H9 (cell line): ENCODE measurements around the gene PRRC2B. TPM values are rescaled to one million over a fixed set of nuclear protein-coding genes. Genes with fewer than 3 reads are reported as not detected.

Experiments
- DNase-seq: peaks from one replicate; pipeline ENCODE4 v3.0.0-alpha.2; 2017
- H2AFZ ChIP-seq: one replicate; pipeline ENCODE4 v1.6.1; 2013; ENCODE audit warnings: mild to moderate bottlenecking, low read length, control low read depth, moderate library complexity
- H2AK5ac ChIP-seq: 2 replicates; pipeline ENCODE4 v1.6.1; 2013; ENCODE audit warnings: low read length, control low read depth, mixed read lengths; ENCODE audit not compliant: insufficient read length
- H2BK120ac ChIP-seq: one replicate; pipeline ENCODE4 v1.6.1; 2013; ENCODE audit warnings: low read depth, mild to moderate bottlenecking, low read length, control low read depth, inconsistent platforms; ENCODE audit not compliant: poor library complexity, severe bottlenecking
- H2BK12ac ChIP-seq: 2 replicates; pipeline ENCODE4 v1.6.1; 2013; ENCODE audit warnings: low read length, control low read depth, mixed read lengths, low read depth; ENCODE audit not compliant: insufficient read length
- H2BK15ac ChIP-seq: 2 replicates; pipeline ENCODE4 v1.6.1; 2013; ENCODE audit warnings: low read depth, low read length, control low read depth
- H2BK20ac ChIP-seq: one replicate; pipeline ENCODE4 v1.6.1; 2013; ENCODE audit warnings: low read depth, mild to moderate bottlenecking, low read length, control low read depth, inconsistent platforms; ENCODE audit not compliant: poor library complexity, severe bottlenecking
- H2BK5ac ChIP-seq: 2 replicates; pipeline ENCODE4 v1.6.1; 2013; ENCODE audit warnings: low read length, control low read depth, mixed read lengths; ENCODE audit not compliant: insufficient read length
- H3K14ac ChIP-seq: 2 replicates; pipeline ENCODE4 v1.6.1; 2013; ENCODE audit warnings: low read length, control low read depth; ENCODE audit not compliant: insufficient read depth
- H3K18ac ChIP-seq: 2 replicates; pipeline ENCODE4 v1.6.1; 2013; ENCODE audit warnings: low read depth, mild to moderate bottlenecking, mixed read lengths, low read length, control low read depth; ENCODE audit not compliant: insufficient read length
- H3K23ac ChIP-seq: 2 replicates; pipeline ENCODE4 v1.6.1; 2013; ENCODE audit warnings: low read length, control low read depth, mixed read lengths, low read depth; ENCODE audit not compliant: insufficient read length
- H3K23me2 ChIP-seq: 2 replicates; pipeline ENCODE4 v1.6.1; 2013; ENCODE audit warnings: low read depth, mild to moderate bottlenecking, mixed read lengths, low read length, control low read depth; ENCODE audit not compliant: insufficient read length, poor library complexity, severe bottlenecking
- H3K27ac ChIP-seq: 2 replicates; pipeline ENCODE4 v1.5.1; 2013; ENCODE audit warnings: low read length, control low read depth, mixed read lengths, low read depth; ENCODE audit not compliant: insufficient read length
- H3K27me3 ChIP-seq: 2 replicates; pipeline ENCODE4 v1.6.1; 2013; ENCODE audit warnings: low read length, control low read depth, inconsistent platforms; ENCODE audit not compliant: insufficient read depth
- H3K4ac ChIP-seq: 2 replicates; pipeline ENCODE4 v1.6.1; 2013; ENCODE audit warnings: low read depth, mild to moderate bottlenecking, control low read depth, inconsistent platforms, low read length, moderate library complexity
- H3K4me1 ChIP-seq: 2 replicates; pipeline ENCODE4 v1.6.1; 2013; ENCODE audit warnings: low read length, control low read depth, inconsistent platforms; ENCODE audit not compliant: insufficient read depth
- H3K4me2 ChIP-seq: 2 replicates; pipeline ENCODE4 v1.6.1; 2013; ENCODE audit warnings: low read length, control low read depth, mixed read lengths; ENCODE audit not compliant: insufficient read length, insufficient read depth
- H3K56ac ChIP-seq: 2 replicates; pipeline ENCODE4 v1.6.1; 2013; ENCODE audit warnings: low read depth, mild to moderate bottlenecking, mixed read lengths, low read length, control low read depth; ENCODE audit not compliant: insufficient read length
- H3K79me1 ChIP-seq: 2 replicates; pipeline ENCODE4 v1.6.1; 2013; ENCODE audit warnings: low read depth, mild to moderate bottlenecking, moderate library complexity, low read length, control low read depth, inconsistent platforms; ENCODE audit not compliant: insufficient read depth, poor library complexity, severe bottlenecking
- H3K79me2 ChIP-seq: 2 replicates; pipeline ENCODE4 v1.6.1; 2013; ENCODE audit warnings: low read length, control low read depth, inconsistent platforms; ENCODE audit not compliant: insufficient read depth
- H3K9ac ChIP-seq: 2 replicates; pipeline ENCODE4 v1.6.1; 2013; ENCODE audit warnings: low read length, control low read depth, mixed read lengths; ENCODE audit not compliant: insufficient read length; ENCODE audit errors: extremely low read depth
- H3K9me3 ChIP-seq: one replicate; pipeline ENCODE4 v1.6.1; 2013; ENCODE audit warnings: low read depth, low read length, inconsistent platforms; ENCODE audit not compliant: control insufficient read depth
- H3T11ph ChIP-seq: one replicate; pipeline ENCODE4 v1.6.1; 2013; ENCODE audit warnings: mild to moderate bottlenecking, low read length, control low read depth, inconsistent platforms
- H4K20me1 ChIP-seq: one replicate; pipeline ENCODE4 v1.6.1; 2013; ENCODE audit not compliant: control insufficient read depth, insufficient read length, insufficient read depth
- H4K5ac ChIP-seq: 2 replicates; pipeline ENCODE4 v1.6.1; 2013; ENCODE audit warnings: low read depth, mild to moderate bottlenecking, mixed read lengths, low read length, control low read depth; ENCODE audit not compliant: insufficient read length
- H4K8ac ChIP-seq: replicated peaks from 2 replicates; pipeline ENCODE4 v1.6.1; 2013; ENCODE audit warnings: low read length, control low read depth, mixed read lengths, low read depth; ENCODE audit not compliant: insufficient read length
- H4K91ac ChIP-seq: 2 replicates; pipeline ENCODE4 v1.6.1; 2013; ENCODE audit warnings: low read depth, mild to moderate bottlenecking, moderate library complexity, mixed read lengths, low read length, control low read depth; ENCODE audit not compliant: insufficient read length
- H3K27ac Mint-ChIP-seq, 3 experiments: 2 replicates in 2 of 3; 3 replicates in 1 of 3; pipeline ENCODE4 v1.8.0; 2020 to 2021; ENCODE audit warnings: mixed read lengths in 3 of 3, mild to moderate bottlenecking in 1 of 3, moderate library complexity in 1 of 3
- H3K27me3 Mint-ChIP-seq: 2 replicates; pipeline ENCODE4 v1.8.0; 2021; ENCODE audit warnings: low read depth, mild to moderate bottlenecking, moderate library complexity, mixed read lengths
- H3K36me3 Mint-ChIP-seq, 3 experiments: 2 replicates in 2 of 3; 3 replicates in 1 of 3; pipeline ENCODE4 v1.8.0; 2020 to 2021; ENCODE audit warnings: low read depth in 3 of 3, mixed read lengths in 3 of 3; ENCODE audit not compliant: insufficient read depth in 1 of 3
- H3K4me1 Mint-ChIP-seq, 2 experiments: 2 replicates each; pipeline ENCODE4 v1.8.0; 2020; ENCODE audit warnings: mixed read lengths in 2 of 2
- H3K4me3 Mint-ChIP-seq, 2 experiments: 2 replicates in 1 of 2; 3 replicates in 1 of 2; pipeline ENCODE4 v1.8.0; 2020 to 2021; ENCODE audit warnings: mild to moderate bottlenecking in 2 of 2, mixed read lengths in 2 of 2, moderate library complexity in 1 of 2
- H3K9me3 Mint-ChIP-seq, 2 experiments: 2 replicates in 1 of 2; 3 replicates in 1 of 2; pipeline ENCODE4 v1.8.0; 2020; ENCODE audit warnings: mild to moderate bottlenecking in 2 of 2, mixed read lengths in 2 of 2, moderate library complexity in 1 of 2
- CTCF ChIP-seq: fragments of 200-600 bp; sonication (generic); conservative IDR thresholded peaks from 3 replicates; pipeline ENCODE4 v1.8.0; 2021; ENCODE audit warnings: antibody characterized with exemption, mild to moderate bottlenecking
- WGBS: extraction: QIAGEN DNeasy Blood & Tissue Kit; methylation state at CpG from one replicate; pipeline ENCODE4 v1.1.7; 2013; ENCODE audit warnings: missing lambda C conversion rate, low lambda C conversion rate, mixed read lengths; ENCODE audit not compliant: insufficient read length; ENCODE audit errors: extremely low coverage; 5-methylcytosine and 5-hydroxymethylcytosine counted together
- total RNA-seq: library from RNA; stranded (reverse); gene quantifications from 2 replicates; pipeline ENCODE4 v1.2.1, GENCODE V29; 2021

The PRRC2B gene
- total RNA-seq, 1 experiment from 2014 or later = 251 TPM

- no peak overlapping the region for H4K91ac ChIP-seq
Observed at GRCh38 chr9:131394464-131395156, 724 bp downstream of the PRRC2B start.

More at GRCh38 chr9:131394464-131395156, 724 bp downstream of the PRRC2B start:
- no peaks in the 10 kb centered on the region; a peak in 1 of 5 replicates for H3K9me3 Mint-ChIP-seq
- no peak overlapping the region for H2AK5ac ChIP-seq
- peak overlapping the region; percentile 88 to 98 for H3K4me3 Mint-ChIP-seq
- no peak for DNase-seq
- H3K9me3 ChIP-seq = no peaks in the 10 kb centered on the region
- peaks cover 46 to 62% of the 10 kb centered on the region in 2 experiments for H3K4me1 Mint-ChIP-seq
- no peak overlapping the region for H2BK12ac ChIP-seq
- peaks cover 14 to 28% (median 22%) of the 10 kb centered on the region in 3 experiments for H3K36me3 Mint-ChIP-seq
- H3K4me1 ChIP-seq = peaks cover 18% of the 10 kb centered on the region
- H2BK120ac ChIP-seq = no peak overlapping the region
- H3K79me2 ChIP-seq = peaks cover 44% of the 10 kb centered on the region
- no peak overlapping the region for H4K5ac ChIP-seq
- no peak overlapping the region for H2BK5ac ChIP-seq
- peak overlapping the region; percentile 86 for H3K9ac ChIP-seq
- no CpG with 5 or more reads among the region's 63 CpGs for WGBS
- no peak overlapping the region for H3K18ac ChIP-seq
- TF ChIP-seq CTCF = no peak
- H3K4me2 ChIP-seq = peak overlapping the region; percentile 97
- no peak overlapping the region for H2AFZ ChIP-seq
- no peak overlapping the region for H3K23ac ChIP-seq
- peak overlapping the region; percentile 96 to 100 (median 97) for H3K27ac Mint-ChIP-seq
- peak overlapping the region; percentile 31; the same call in 1 of the 2 replicates for H3K4ac ChIP-seq
- H2BK15ac ChIP-seq = no peak overlapping the region
- H3K27me3 Mint-ChIP-seq = no peaks in the 10 kb centered on the region
- no peaks in the 10 kb centered on the region for H3K79me1 ChIP-seq
- peaks cover 22% of the 10 kb centered on the region for H3K23me2 ChIP-seq
- H3K56ac ChIP-seq = no peak overlapping the region
- peak overlapping the region; percentile 77; the same call in 1 of the 2 replicates for H3K14ac ChIP-seq
- no peak overlapping the region for H4K8ac ChIP-seq
- H4K20me1 ChIP-seq = no peaks in the 10 kb centered on the region
- no peaks in the 10 kb centered on the region; the same call in 1 of the 2 replicates for H3K27me3 ChIP-seq
- no peak overlapping the region for H3T11ph ChIP-seq
- H3K27ac ChIP-seq = no peak overlapping the region
- no peak overlapping the region for H2BK20ac ChIP-seq
